ENCODE data around the gene ORMDL1. TPM values are rescaled to one million over a fixed set of nuclear protein-coding genes. Genes with fewer than 3 reads are reported as not detected.

Gene ORMDL1
- total and polyA plus RNA-seq, 2 of the 13 experiments (the other 11 are each of a cell fraction or from before 2014, with no cell fraction given): 67.5 to 160 TPM

DNA sequence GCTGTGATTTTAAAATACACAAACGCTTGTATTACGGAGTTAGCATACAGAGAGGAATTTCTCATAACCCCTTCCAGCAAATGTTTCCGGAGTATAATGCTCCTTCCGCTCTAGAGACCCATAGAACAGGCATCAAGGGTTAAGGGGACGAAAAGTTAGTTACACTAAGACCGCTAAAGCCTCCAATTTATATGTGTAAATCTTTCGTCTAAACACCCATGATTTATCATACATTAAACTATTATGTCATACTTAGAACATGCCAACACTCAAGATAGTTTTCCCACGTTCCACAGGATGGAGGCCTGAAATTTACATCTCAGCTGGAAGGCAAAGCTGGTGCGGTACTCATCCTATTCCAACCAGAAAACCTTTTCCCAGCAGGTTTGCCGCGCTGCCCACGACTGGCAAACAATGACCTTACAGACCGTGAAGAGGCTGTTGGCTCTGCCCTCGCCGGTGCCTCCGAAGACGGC, 650 bp downstream of the ORMDL1 start (continued):
- no peak for TF ChIP-seq PHF5A (CRISPR knock-in tag; IDR thresholded peaks at IDR 0.05; ENCODE audit: low read depth, unreplicated experiment)
- TF ChIP-seq BCL6 (CRISPR knock-in tag; IDR thresholded peaks at IDR 0.05): no peak
- no peak; the same call in 1 of the 2 replicates for TF ChIP-seq FOXK1 (CRISPR knock-in tag; IDR thresholded peaks at IDR 0.05; ENCODE audit: borderline replicate concordance, low read depth)
- TF ChIP-seq, protein P1, sequence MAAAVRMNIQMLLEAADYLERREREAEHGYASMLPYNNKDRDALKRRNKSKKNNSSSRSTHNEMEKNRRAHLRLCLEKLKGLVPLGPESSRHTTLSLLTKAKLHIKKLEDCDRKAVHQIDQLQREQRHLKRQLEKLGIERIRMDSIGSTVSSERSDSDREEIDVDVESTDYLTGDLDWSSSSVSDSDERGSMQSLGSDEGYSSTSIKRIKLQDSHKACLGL (CRISPR knock-in tag; IDR thresholded peaks at IDR 0.05): no peak
- TF ChIP-seq, protein P2, sequence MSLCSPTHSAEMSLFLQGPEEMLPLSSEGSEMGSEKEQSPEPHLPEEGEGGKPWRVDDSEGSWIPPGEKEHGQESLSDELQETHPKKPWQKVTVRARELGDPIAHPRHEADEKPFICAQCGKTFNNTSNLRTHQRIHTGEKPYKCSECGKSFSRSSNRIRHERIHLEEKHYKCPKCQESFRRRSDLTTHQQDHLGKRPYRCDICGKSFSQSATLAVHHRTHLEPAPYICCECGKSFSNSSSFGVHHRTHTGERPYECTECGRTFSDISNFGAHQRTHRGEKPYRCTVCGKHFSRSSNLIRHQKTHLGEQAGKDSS (CRISPR knock-in tag; IDR thresholded peaks at IDR 0.05; ENCODE audit: borderline replicate concordance, low read depth): no peak
- peak; percentile 92 for TF ChIP-seq ZNF652 (CRISPR knock-in tag; IDR thresholded peaks at IDR 0.05; ENCODE audit: borderline replicate concordance, low read depth)
- TF ChIP-seq, protein P3, sequence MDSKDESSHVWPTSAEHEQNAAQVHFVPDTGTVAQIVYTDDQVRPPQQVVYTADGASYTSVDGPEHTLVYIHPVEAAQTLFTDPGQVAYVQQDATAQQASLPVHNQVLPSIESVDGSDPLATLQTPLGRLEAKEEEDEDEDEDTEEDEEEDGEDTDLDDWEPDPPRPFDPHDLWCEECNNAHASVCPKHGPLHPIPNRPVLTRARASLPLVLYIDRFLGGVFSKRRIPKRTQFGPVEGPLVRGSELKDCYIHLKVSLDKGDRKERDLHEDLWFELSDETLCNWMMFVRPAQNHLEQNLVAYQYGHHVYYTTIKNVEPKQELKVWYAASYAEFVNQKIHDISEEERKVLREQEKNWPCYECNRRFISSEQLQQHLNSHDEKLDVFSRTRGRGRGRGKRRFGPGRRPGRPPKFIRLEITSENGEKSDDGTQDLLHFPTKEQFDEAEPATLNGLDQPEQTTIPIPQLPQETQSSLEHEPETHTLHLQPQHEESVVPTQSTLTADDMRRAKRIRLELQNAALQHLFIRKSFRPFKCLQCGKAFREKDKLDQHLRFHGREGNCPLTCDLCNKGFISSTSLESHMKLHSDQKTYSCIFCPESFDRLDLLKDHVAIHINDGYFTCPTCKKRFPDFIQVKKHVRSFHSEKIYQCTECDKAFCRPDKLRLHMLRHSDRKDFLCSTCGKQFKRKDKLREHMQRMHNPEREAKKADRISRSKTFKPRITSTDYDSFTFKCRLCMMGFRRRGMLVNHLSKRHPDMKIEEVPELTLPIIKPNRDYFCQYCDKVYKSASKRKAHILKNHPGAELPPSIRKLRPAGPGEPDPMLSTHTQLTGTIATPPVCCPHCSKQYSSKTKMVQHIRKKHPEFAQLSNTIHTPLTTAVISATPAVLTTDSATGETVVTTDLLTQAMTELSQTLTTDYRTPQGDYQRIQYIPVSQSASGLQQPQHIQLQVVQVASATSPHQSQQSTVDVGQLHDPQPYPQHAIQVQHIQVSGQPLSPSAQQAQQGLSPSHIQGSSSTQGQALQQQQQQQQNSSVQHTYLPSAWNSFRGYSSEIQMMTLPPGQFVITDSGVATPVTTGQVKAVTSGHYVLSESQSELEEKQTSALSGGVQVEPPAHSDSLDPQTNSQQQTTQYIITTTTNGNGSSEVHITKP (CRISPR knock-in tag; IDR thresholded peaks at IDR 0.05; ENCODE audit: low read depth): no peak
- no peak for TF ChIP-seq ZNF33A (CRISPR knock-in tag; IDR thresholded peaks at IDR 0.05; ENCODE audit: borderline replicate concordance)
- TF ChIP-seq GTF3A (CRISPR knock-in tag; conservative IDR thresholded peaks at IDR 0.05): no peak
- no peak for TF ChIP-seq RXRA (CRISPR knock-in tag; IDR thresholded peaks at IDR 0.05)
- TF ChIP-seq, protein P4, sequence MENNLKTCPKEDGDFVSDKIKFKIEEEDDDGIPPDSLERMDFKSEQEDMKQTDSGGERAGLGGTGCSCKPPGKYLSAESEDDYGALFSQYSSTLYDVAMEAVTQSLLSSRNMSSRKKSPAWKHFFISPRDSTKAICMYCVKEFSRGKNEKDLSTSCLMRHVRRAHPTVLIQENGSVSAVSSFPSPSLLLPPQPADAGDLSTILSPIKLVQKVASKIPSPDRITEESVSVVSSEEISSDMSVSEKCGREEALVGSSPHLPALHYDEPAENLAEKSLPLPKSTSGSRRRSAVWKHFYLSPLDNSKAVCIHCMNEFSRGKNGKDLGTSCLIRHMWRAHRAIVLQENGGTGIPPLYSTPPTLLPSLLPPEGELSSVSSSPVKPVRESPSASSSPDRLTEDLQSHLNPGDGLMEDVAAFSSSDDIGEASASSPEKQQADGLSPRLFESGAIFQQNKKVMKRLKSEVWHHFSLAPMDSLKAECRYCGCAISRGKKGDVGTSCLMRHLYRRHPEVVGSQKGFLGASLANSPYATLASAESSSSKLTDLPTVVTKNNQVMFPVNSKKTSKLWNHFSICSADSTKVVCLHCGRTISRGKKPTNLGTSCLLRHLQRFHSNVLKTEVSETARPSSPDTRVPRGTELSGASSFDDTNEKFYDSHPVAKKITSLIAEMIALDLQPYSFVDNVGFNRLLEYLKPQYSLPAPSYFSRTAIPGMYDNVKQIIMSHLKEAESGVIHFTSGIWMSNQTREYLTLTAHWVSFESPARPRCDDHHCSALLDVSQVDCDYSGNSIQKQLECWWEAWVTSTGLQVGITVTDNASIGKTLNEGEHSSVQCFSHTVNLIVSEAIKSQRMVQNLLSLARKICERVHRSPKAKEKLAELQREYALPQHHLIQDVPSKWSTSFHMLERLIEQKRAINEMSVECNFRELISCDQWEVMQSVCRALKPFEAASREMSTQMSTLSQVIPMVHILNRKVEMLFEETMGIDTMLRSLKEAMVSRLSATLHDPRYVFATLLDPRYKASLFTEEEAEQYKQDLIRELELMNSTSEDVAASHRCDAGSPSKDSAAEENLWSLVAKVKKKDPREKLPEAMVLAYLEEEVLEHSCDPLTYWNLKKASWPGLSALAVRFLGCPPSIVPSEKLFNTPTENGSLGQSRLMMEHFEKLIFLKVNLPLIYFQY (CRISPR knock-in tag; IDR thresholded peaks at IDR 0.05; ENCODE audit: borderline replicate concordance): no peak
- TF ChIP-seq SIN3A (IDR thresholded peaks at IDR 0.05; ENCODE audit: borderline replicate concordance, low read depth, low read length): 0 out of 2 replicates have a peak, but pooled peaks have one; percentile 3
- TF ChIP-seq SOX5 (CRISPR knock-in tag; IDR thresholded peaks at IDR 0.05; ENCODE audit: borderline replicate concordance): no peak
- TF ChIP-seq ZNF615 (CRISPR knock-in tag; IDR thresholded peaks at IDR 0.05; ENCODE audit: borderline replicate concordance): no peak; the same call in 1 of the 2 replicates
- TF ChIP-seq ZNF737 (CRISPR knock-in tag; IDR thresholded peaks at IDR 0.05; ENCODE audit: borderline replicate concordance): no peak
- no peak for TF ChIP-seq KMT2B (CRISPR knock-in tag; IDR thresholded peaks at IDR 0.05)
- 0 out of 2 replicates have a peak, but pooled peaks have one; percentile 86 for TF ChIP-seq ZNF17 (CRISPR knock-in tag; IDR thresholded peaks at IDR 0.05)
- TF ChIP-seq ZNF556 (CRISPR knock-in tag; IDR thresholded peaks at IDR 0.05; ENCODE audit: borderline replicate concordance): no peak
- no peak for TF ChIP-seq CHD2 (IDR thresholded peaks at IDR 0.05; ENCODE audit: low read depth, low read length)
- peak; percentile 7; the same call in 1 of the 2 replicates for TF ChIP-seq ZNF749 (CRISPR knock-in tag; IDR thresholded peaks at IDR 0.05; ENCODE audit: borderline replicate concordance)
